ENCODE data around the gene PHKA2.

Gene PHKA2

GRCh38 chrX:18887177-18887824 is 96.6 kb downstream of the PHKA2 start:
- peak in 1 of 2 donors; percentile 2 for DNase-seq

- DNase-seq: peak; percentile 67 to 68
Measured at GRCh38 chrX:18886344-18887161, 97.4 kb downstream of the PHKA2 start.

GRCh38 chrX:18886005-18886343 is 97.9 kb downstream of the PHKA2 start:
- no peak for DNase-seq

- no peak for DNase-seq
Measured at GRCh38 chrX:18885328-18886004, 98.4 kb downstream of the PHKA2 start.

- DNase-seq: no peak
Measured at GRCh38 chrX:18884916-18885315, 99.0 kb downstream of the PHKA2 start.

- no peak for DNase-seq
Measured at GRCh38 chrX:18883961-18884765, 99.8 kb downstream of the PHKA2 start.

GRCh38 chrX:18883234-18883960 is 100.5 kb downstream of the PHKA2 start:
- no peak for DNase-seq

- DNase-seq: no peak
Measured at GRCh38 chrX:18879144-18879543, 104.8 kb downstream of the PHKA2 start.

- no peak for DNase-seq
Measured at GRCh38 chrX:18877469-18877868, 106.4 kb downstream of the PHKA2 start.

- no peak for DNase-seq
Measured at GRCh38 chrX:18875256-18875878, 108.5 kb downstream of the PHKA2 start.

GRCh38 chrX:18874560-18875255 is 109.2 kb downstream of the PHKA2 start:
- DNase-seq: no peak

GRCh38 chrX:18873836-18874235 is 110.1 kb downstream of the PHKA2 start:
- no peak for DNase-seq

- no peak for DNase-seq
Measured at GRCh38 chrX:18873189-18873791, 110.6 kb downstream of the PHKA2 start.

GRCh38 chrX:18872621-18873020 is 111.3 kb downstream of the PHKA2 start:
- no peak for DNase-seq

GRCh38 chrX:18871970-18872369 is 111.9 kb downstream of the PHKA2 start:
- DNase-seq: no peak

- DNase-seq: no peak
Measured at GRCh38 chrX:18871161-18871890, 112.6 kb downstream of the PHKA2 start.

GRCh38 chrX:18864390-18864920 is 119.5 kb downstream of the PHKA2 start:
- DNase-seq: no peak

- no peak for DNase-seq
Measured at GRCh38 chrX:18861511-18861910, 122.4 kb downstream of the PHKA2 start.

- no peak for DNase-seq
Measured at GRCh38 chrX:18856645-18856997, 127.3 kb downstream of the PHKA2 start.
